ENCODE measurements around the gene CAB39. TPM values are rescaled to one million over a fixed set of nuclear protein-coding genes. Genes with fewer than 3 reads are reported as not detected.

CAB39 gene
- total and polyA plus RNA-seq, 2 donors (not counting 3 experiments of a cell fraction or from before 2014, with no cell fraction given): 25.7 to 53.7 TPM

GRCh38 chr2:230847883-230848388 is 135.3 kb downstream of the CAB39 start:
- Histone ChIP-seq H3K36me3 (ENCODE audit: control insufficient read depth in 2 of 2, extremely low read depth in 1 of 2, insufficient read depth in 2 of 2, low read length in 2 of 2) (no peaks in the 10 kb centered on the region), H3K9me3 (replicated peaks; ENCODE audit: control insufficient read depth, insufficient read depth, low read length) (no peaks in the 10 kb centered on the region), H3K4me1 (ENCODE audit: control insufficient read depth, extremely low read depth, insufficient read depth, low read length) (no peaks in the 10 kb centered on the region), H3K79me2 (ENCODE audit: control insufficient read depth, insufficient read depth, low read length) (no peaks in the 10 kb centered on the region), H2AFZ (ENCODE audit: low read depth, low read length) (peak overlapping the region; percentile 89), H3K4me3 (replicated peaks in 1 of 3; ENCODE audit: insufficient read depth in 1 of 3, low read depth in 1 of 3, low read length in 3 of 3) (no peak overlapping the region), H3K9ac (replicated peaks; ENCODE audit: extremely low read depth, insufficient read depth, low read length) (no peak overlapping the region), H3K27me3 (ENCODE audit: control insufficient read depth in 2 of 2, insufficient read depth in 2 of 2, low read length in 2 of 2) (peaks cover 7% of the 10 kb centered on the region in 2 experiments), H4K20me1 (replicated peaks; ENCODE audit: control insufficient read depth, extremely low read depth, insufficient read depth, low read length) (no peaks in the 10 kb centered on the region), H3K27ac (ENCODE audit: insufficient read depth, low read depth, low read length) (no peak overlapping the region), H3K4me2 (ENCODE audit: insufficient read depth, low read length) (peak overlapping the region; percentile 53), H3K9me1 (replicated peaks; ENCODE audit: control insufficient read depth, extremely low read depth, insufficient read depth, low read length) (no peaks in the 10 kb centered on the region)
- TF ChIP-seq FOS (IDR thresholded peaks at IDR 0.05; ENCODE audit: borderline replicate concordance, insufficient read depth, low read length) (peak; percentile 18), POLR2AphosphoS5 (IDR thresholded peaks at IDR 0.05; ENCODE audit: insufficient read depth, low read depth, low read length) (no peak), MYC (IDR thresholded peaks at IDR 0.05; ENCODE audit: low read depth, low read length) (no peak), CTCF (IDR thresholded peaks at IDR 0.05; ENCODE audit: extremely low read depth in 1 of 2, insufficient read depth in 1 of 2, low read depth in 1 of 2, low read length in 2 of 2) (peak; percentile 96 to 97)
- DNase-seq (ENCODE audit: low read depth, low spot score): peak; percentile 78
- FAIRE-seq: peak; percentile 68
- BruUV-seq (replicated peaks): no TSS peak
- POLR2A ChIA-PET: interaction anchor here (0.7 kb wide), 1 partner anchor 195 kb away, joined by 4 read pairs; no protein-coding TSS in a partner anchor
- intact Hi-C loops (cut with micrococcal nuclease) (loop anchor here (1.0 kb wide), 4 partner anchors 24 to 204 kb away; no protein-coding TSS in a partner anchor), dilution Hi-C loops (cut with MboI; ENCODE audit: extremely low pct_ligation_motif_present, low sequenced_read_pairs) (no loop called here)
- CTCF ChIA-PET: interaction anchor here (0.6 to 4.2 kb wide), 15 partner anchors 9 to 604 kb away, joined by 3 to 63 read pairs (median 4); no protein-coding TSS in a partner anchor

Data from endothelial cell of umbilical vein (primary cell).